HepG2 (cell line): ENCODE measurements around the gene NFXL1. TPM values are rescaled to one million over a fixed set of nuclear protein-coding genes. Genes with fewer than 3 reads are reported as not detected.

ENCODE experiments used
- ATAC-seq: fragments of 200-7000 bp; cut with Tn5 transposase; 3 replicates; pipeline ENCODE4 v1.9.1; 2020; ENCODE audit warnings: mild to moderate bottlenecking, moderate library complexity
- BruUV-seq: library from RNA; stranded (reverse); fragments of 400-500 nt; replicated peaks from 2 replicates; lab custom pipeline; 2021; lab: Mats Ljungman, UMichigan
- CTCF ChIA-PET: fragments of 300-600 bp; formaldehyde crosslinking; extraction: SDS; loops from one replicate; lab custom pipeline; 2021; ENCODE audit warnings: low total read pairs, inconsistent platforms, low intra/inter-chr PET ratio; lab: Yijun Ruan, JAX
- POLR2A ChIA-PET: fragments of 350-600 bp; sonication (Branson Sonifier 250); formaldehyde crosslinking; loops from one replicate; lab custom pipeline; 2020; ENCODE audit warnings: antibody characterized with exemption, inconsistent platforms; lab: Yijun Ruan, JAX
- DNase-seq: peaks from one replicate; pipeline ENCODE4 v3.0.0-alpha.2; 2015; ENCODE audit warnings: low spot score
- FAIRE-seq: peaks from 3 replicates; lab custom pipeline; 2011; peaks lifted over from hg19 to GRCh38; lab: Jason Lieb, UNC
- H2AFZ ChIP-seq: one replicate; pipeline ENCODE4 v1.6.1; 2011; ENCODE audit warnings: low read length, inconsistent platforms
- H3K27ac ChIP-seq: fragments of 300-600 bp; 3 replicates; pipeline ENCODE4 v1.8.0; 2011; ENCODE audit warnings: mixed run types, mild to moderate bottlenecking, mixed read lengths, low read length, inconsistent platforms; ENCODE audit not compliant: insufficient read depth; ENCODE audit errors: extremely low read length
- H3K27me3 ChIP-seq, 2 experiments: fragments of 200-600 bp in 1 of 2; 2 replicates in 1 of 2; 3 replicates in 1 of 2; pipeline versions ENCODE4 v1.6.0 to v1.8.0; 2011; ENCODE audit warnings: low read length in 2 of 2, mild to moderate bottlenecking in 2 of 2, moderate library complexity in 2 of 2, inconsistent platforms in 1 of 2; ENCODE audit not compliant: insufficient read depth in 2 of 2, control insufficient read depth in 1 of 2
- H3K36me3 ChIP-seq, 2 experiments: fragments of 200-600 bp in 1 of 2; replicated peaks in 1 of 2; 2 replicates in 1 of 2; 3 replicates in 1 of 2; pipeline versions ENCODE4 v1.5.1 to v1.8.0; 2011; ENCODE audit warnings: low read length in 2 of 2, inconsistent platforms in 1 of 2; ENCODE audit not compliant: insufficient read depth in 2 of 2, control insufficient read depth in 1 of 2
- H3K4me1 ChIP-seq: 2 replicates; pipeline ENCODE4 v1.5.1; 2012; ENCODE audit warnings: low read length, inconsistent platforms; ENCODE audit not compliant: insufficient read depth
- H3K4me2 ChIP-seq: 2 replicates; pipeline ENCODE4 v1.6.0; 2011; ENCODE audit warnings: low read depth, low read length, inconsistent platforms
- H3K4me3 ChIP-seq, 3 experiments: fragments of 200-600 bp in 1 of 3; sonication (generic), shearing (Covaris generic) in 1 of 3; replicated peaks in 1 of 3; 2 replicates each; pipeline ENCODE4 v1.5.1; 2011 to 2016; ENCODE audit warnings: low read length in 3 of 3, inconsistent platforms in 2 of 3, low read depth in 2 of 3, mild to moderate bottlenecking in 2 of 3, control low read depth in 1 of 3, mixed read lengths in 1 of 3; ENCODE audit not compliant: insufficient read depth in 1 of 3
- H3K79me2 ChIP-seq: one replicate; pipeline ENCODE4 v1.6.1; 2011; ENCODE audit warnings: low read length, inconsistent platforms; ENCODE audit not compliant: insufficient read depth
- H3K9ac ChIP-seq: 2 replicates; pipeline ENCODE4 v1.6.0; 2011; ENCODE audit warnings: mild to moderate bottlenecking, low read depth, low read length, inconsistent platforms; ENCODE audit not compliant: insufficient read depth
- H3K9me3 ChIP-seq: 2 replicates; pipeline ENCODE4 v1.5.1; 2012; ENCODE audit warnings: mild to moderate bottlenecking, low read length
- H4K20me1 ChIP-seq: 2 replicates; pipeline ENCODE4 v1.6.0; 2011; ENCODE audit warnings: inconsistent platforms, mild to moderate bottlenecking, low read length, moderate library complexity; ENCODE audit not compliant: insufficient read depth
- BRCA1 ChIP-seq: sonication (generic); formaldehyde crosslinking; IDR thresholded peaks from 2 replicates; pipeline ENCODE4 v1.4.0; 2020; ENCODE audit warnings: missing genetic modification reagents
- DMTF1 ChIP-seq: sonication (generic); formaldehyde crosslinking; IDR thresholded peaks from 2 replicates; pipeline ENCODE4 v1.4.0; 2020; ENCODE audit warnings: mild to moderate bottlenecking, missing genetic modification reagents
- GFI1 ChIP-seq: sonication (generic); formaldehyde crosslinking; IDR thresholded peaks from 2 replicates; pipeline ENCODE4 v1.5.0; 2020; ENCODE audit warnings: missing genetic modification reagents, mild to moderate bottlenecking, borderline replicate concordance
- NR3C1 ChIP-seq: sonication (generic); formaldehyde crosslinking; IDR thresholded peaks from 2 replicates; pipeline ENCODE4 v1.4.0; 2020; ENCODE audit warnings: missing genetic modification reagents
- SNAPC2 ChIP-seq: sonication (generic); formaldehyde crosslinking; IDR thresholded peaks from 2 replicates; pipeline ENCODE4 v1.8.1; 2022; ENCODE audit warnings: mild to moderate bottlenecking, missing genetic modification reagents
- ZNF138 ChIP-seq: sonication (generic); formaldehyde crosslinking; IDR thresholded peaks from 2 replicates; pipeline ENCODE4 v1.5.0; 2020; ENCODE audit warnings: mild to moderate bottlenecking, low read depth, missing genetic modification reagents
- ZNF142 ChIP-seq: sonication (generic); formaldehyde crosslinking; IDR thresholded peaks from 2 replicates; pipeline ENCODE4 v1.4.0; 2020; ENCODE audit warnings: missing genetic modification reagents
- ZNF343 ChIP-seq: sonication (generic); formaldehyde crosslinking; IDR thresholded peaks from 2 replicates; pipeline ENCODE4 v1.4.0; 2020; ENCODE audit warnings: mild to moderate bottlenecking, missing genetic modification reagents
- WGBS: methylation state at CpG from one replicate; pipeline ENCODE4 v1.1.6; 2017; ENCODE audit warnings: low lambda C conversion rate; 5-methylcytosine and 5-hydroxymethylcytosine counted together
- in situ Hi-C: cut with HindIII; loops from 2 replicates; pipeline ENCODE4 v1.10.0; 2017; ENCODE audit warnings: low pct_unique_long_range_greater_than_20kb; ENCODE audit not compliant: extremely low pct_ligation_motif_present
- intact Hi-C: fragments of 100-400 bp; cut with micrococcal nuclease; formaldehyde crosslinking; loops from one replicate; pipeline ENCODE4 v1.10.0; 2022; ENCODE audit not compliant: unreplicated experiment
- polyA plus RNA-seq, 8 experiments: library from polyadenylated mRNA; depleted of rRNA in 3 of 8; stranded (reverse) in 7 of 8; unstranded in 1 of 8; fragments of >200 nt; fragmentation: Illumina TruSeq in 4 of 8; extraction: Trizol in 4 of 8; gene quantifications; 2 replicates each; pipeline versions ENCODE4 v1.2.1 to v1.2.3, GENCODE V29; 2011 to 2016; ENCODE audit warnings: low read depth in 4 of 8, missing spikeins in 1 of 8, mixed read lengths in 1 of 8; ENCODE audit not compliant: insufficient read depth in 1 of 8
- total RNA-seq, 5 experiments: library from RNA; depleted of rRNA; stranded (reverse); fragments of >200 nt; fragmentation: Illumina TruSeq; extraction: Trizol; gene quantifications; 2 replicates each; pipeline ENCODE4 v1.2.3, GENCODE V29; 2016; ENCODE audit warnings: low read depth in 1 of 5
- TF ChIP-seq, protein P1 (sequence below): sonication (generic); formaldehyde crosslinking; conservative IDR thresholded peaks from 2 replicates; pipeline ENCODE4 v1.8.0; 2022; ENCODE audit warnings: missing genetic modification reagents
- TF ChIP-seq, protein P2 (sequence below): sonication (generic); formaldehyde crosslinking; IDR thresholded peaks from 2 replicates; pipeline ENCODE4 v1.4.0; 2020; ENCODE audit warnings: missing genetic modification reagents, borderline replicate concordance

NFXL1 gene
- total and polyA plus RNA-seq, 2 of the 13 experiments (the other 11 are each of a cell fraction or from before 2014, with no cell fraction given): 12.0 to 18.6 TPM

DNA sequence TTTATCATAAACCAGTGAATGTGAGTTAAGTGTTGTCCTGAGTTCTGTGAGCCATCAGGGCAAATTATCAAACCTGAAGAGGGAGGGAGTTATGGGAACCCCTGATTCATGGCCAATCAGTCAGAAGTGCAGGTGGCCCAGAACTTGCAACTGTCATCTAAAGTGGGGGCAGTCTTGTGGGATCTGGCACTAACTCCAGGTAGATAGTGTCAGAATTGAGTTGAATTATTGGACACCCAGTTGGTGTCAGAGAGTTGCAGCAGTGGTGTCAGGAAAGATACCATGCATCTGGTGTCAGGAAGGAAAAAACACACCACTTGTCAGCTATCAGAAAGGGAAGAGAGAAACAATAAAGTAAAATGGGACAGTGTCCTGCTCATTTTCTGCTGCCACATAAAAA lies 84.9 kb downstream of the NFXL1 start (continued):
- no peak for TF ChIP-seq ZNF142
- TF ChIP-seq, all 625 proteins: peak for 0

DNA sequence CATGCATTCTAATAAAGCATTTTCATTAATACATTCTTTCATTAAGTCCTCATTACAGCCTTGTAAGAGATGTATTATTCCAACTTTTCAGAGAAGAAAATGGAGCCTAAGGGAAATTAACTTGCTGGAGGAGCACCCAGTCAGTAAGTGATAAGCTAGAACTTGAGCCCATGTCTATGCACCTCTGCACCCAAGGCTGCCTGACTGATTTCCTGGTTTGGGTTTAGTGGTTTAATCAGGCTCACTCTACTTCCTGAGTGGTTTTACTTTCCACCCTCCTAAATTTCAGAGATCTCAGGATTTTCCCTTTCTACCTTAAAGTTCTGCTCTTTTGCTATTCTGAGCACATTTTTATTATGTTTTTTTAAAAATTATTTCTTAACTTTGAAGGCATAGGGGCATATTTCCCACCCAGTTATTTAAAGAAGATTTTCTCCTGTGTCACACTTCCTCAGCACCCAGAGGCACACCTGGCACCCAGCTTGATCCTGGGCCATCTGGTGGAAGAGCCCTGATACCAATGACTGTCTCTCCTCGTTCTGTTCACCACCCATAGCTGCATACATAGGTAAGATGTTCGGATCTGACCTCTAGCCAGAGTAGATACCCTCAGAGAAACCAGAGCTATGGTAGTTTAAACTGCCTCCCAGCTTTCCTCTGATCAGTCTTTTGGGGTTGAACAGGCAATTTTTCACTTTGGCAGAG lies 86.9 kb downstream of the NFXL1 start:
- DNase-seq: no peak
- H2AFZ ChIP-seq: no peak overlapping the region
- no TSS peak for BruUV-seq
- H4K20me1 ChIP-seq: no peaks in the 10 kb centered on the region
- no peaks in the 10 kb centered on the region for H3K27me3 ChIP-seq
- no peak for ATAC-seq
- no peak overlapping the region for H3K27ac ChIP-seq
- ChIA-PET POLR2A (no interaction called here), CTCF (no interaction called here)
- FAIRE-seq: no peak
- no peaks in the 10 kb centered on the region for H3K36me3 ChIP-seq
- no peak overlapping the region for H3K4me2 ChIP-seq
- no peaks in the 10 kb centered on the region for H3K9me3 ChIP-seq
- no peak overlapping the region for H3K4me3 ChIP-seq
- 48% methylated on average over 2 of the region's 2 CpGs for WGBS
- no peaks in the 10 kb centered on the region for H3K4me1 ChIP-seq
- intact Hi-C loops: no loop called here
- H3K79me2 ChIP-seq: no peaks in the 10 kb centered on the region
- in situ Hi-C loops: no loop called here
- H3K9ac ChIP-seq: no peak overlapping the region
- TF ChIP-seq DMTF1 (no peak), ZNF138 (CRISPR knock-in tag) (no peak), GFI1 (no peak), BRCA1 (no peak), ZNF343 (CRISPR knock-in tag) (no peak), NR3C1 (CRISPR knock-in tag) (no peak), SNAPC2 (CRISPR knock-in tag) (no peak)
- TF ChIP-seq, protein P1, sequence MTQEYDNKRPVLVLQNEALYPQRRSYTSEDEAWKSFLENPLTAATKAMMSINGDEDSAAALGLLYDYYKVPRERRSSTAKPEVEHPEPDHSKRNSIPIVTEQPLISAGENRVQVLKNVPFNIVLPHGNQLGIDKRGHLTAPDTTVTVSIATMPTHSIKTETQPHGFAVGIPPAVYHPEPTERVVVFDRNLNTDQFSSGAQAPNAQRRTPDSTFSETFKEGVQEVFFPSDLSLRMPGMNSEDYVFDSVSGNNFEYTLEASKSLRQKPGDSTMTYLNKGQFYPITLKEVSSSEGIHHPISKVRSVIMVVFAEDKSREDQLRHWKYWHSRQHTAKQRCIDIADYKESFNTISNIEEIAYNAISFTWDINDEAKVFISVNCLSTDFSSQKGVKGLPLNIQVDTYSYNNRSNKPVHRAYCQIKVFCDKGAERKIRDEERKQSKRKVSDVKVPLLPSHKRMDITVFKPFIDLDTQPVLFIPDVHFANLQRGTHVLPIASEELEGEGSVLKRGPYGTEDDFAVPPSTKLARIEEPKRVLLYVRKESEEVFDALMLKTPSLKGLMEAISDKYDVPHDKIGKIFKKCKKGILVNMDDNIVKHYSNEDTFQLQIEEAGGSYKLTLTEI (CRISPR knock-in tag): no peak
- TF ChIP-seq, protein P2, sequence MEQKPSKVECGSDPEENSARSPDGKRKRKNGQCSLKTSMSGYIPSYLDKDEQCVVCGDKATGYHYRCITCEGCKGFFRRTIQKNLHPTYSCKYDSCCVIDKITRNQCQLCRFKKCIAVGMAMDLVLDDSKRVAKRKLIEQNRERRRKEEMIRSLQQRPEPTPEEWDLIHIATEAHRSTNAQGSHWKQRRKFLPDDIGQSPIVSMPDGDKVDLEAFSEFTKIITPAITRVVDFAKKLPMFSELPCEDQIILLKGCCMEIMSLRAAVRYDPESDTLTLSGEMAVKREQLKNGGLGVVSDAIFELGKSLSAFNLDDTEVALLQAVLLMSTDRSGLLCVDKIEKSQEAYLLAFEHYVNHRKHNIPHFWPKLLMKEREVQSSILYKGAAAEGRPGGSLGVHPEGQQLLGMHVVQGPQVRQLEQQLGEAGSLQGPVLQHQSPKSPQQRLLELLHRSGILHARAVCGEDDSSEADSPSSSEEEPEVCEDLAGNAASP (CRISPR knock-in tag): no peak
